HCT116 (cell line): ENCODE data around the gene GOLGA6A. TPM values are rescaled to one million over a fixed set of nuclear protein-coding genes. Genes with fewer than 3 reads are reported as not detected.

ENCODE experiments used
- ATAC-seq: fragments of 200-7000 bp; cut with Tn5 transposase; 2 replicates; pipeline ENCODE4 v1.9.1; 2020; ENCODE audit warnings: mild to moderate bottlenecking, moderate library complexity
- BruUV-seq: library from RNA; stranded (reverse); fragments of 400-500 nt; replicated peaks from 2 replicates; lab custom pipeline; 2021; lab: Mats Ljungman, UMichigan
- CTCF ChIA-PET: fragments of 300-600 bp; sonication (Branson Sonifier 250); formaldehyde crosslinking; loops from one replicate; lab custom pipeline; 2021; ENCODE audit warnings: antibody characterized with exemption; lab: Charles Lee
- POLR2A ChIA-PET: fragments of 300-600, 350-600 bp; sonication (Branson Sonifier 250); formaldehyde crosslinking; loops from one replicate; lab custom pipeline; 2021; ENCODE audit warnings: antibody characterized with exemption; lab: Charles Lee
- RAD21 ChIA-PET, 2 experiments: fragments of 300-600 bp; sonication (Branson Sonifier 250); formaldehyde crosslinking; loops; one replicate each; lab custom pipeline; 2023; ENCODE audit warnings: low total read pairs in 2 of 2; ENCODE audit not compliant: uncharacterized antibody in 2 of 2, unreplicated experiment in 2 of 2, low non-redundant PET in 1 of 2; lab: Charles Lee
- DNase-seq: peaks from one replicate; pipeline ENCODE4 v3.0.0-alpha.2; 2010; ENCODE audit warnings: low read depth, low spot score
- H2AFZ ChIP-seq: fragments of 200-600 bp; shearing (Covaris generic), sonication (generic); 2 replicates; pipeline ENCODE4 v1.6.1; 2017; ENCODE audit warnings: low read depth, mixed run types, mixed read lengths, antibody characterized with exemption, low read length; ENCODE audit not compliant: poor library complexity, severe bottlenecking
- H3K27ac ChIP-seq: 2 replicates; pipeline ENCODE4 v1.5.1; 2012; ENCODE audit warnings: low read depth, low read length
- H3K27me3 ChIP-seq: fragments of 200-600 bp; sonication (generic); 2 replicates; pipeline ENCODE4 v1.6.1; 2016; ENCODE audit warnings: mixed run types, low read length, mixed read lengths; ENCODE audit not compliant: insufficient read depth
- H3K36me3 ChIP-seq, 2 experiments: fragments of 200-500 bp in 1 of 2; fragments of 200-600 bp in 1 of 2; sonication (Bioruptor generic) in 1 of 2; sonication (generic) in 1 of 2; 2 replicates each; pipeline versions ENCODE4 v1.5.1 to v1.6.1; 2014 to 2016; ENCODE audit warnings: low read length in 2 of 2, inconsistent platforms in 1 of 2, mixed read lengths in 1 of 2, mixed run types in 1 of 2; ENCODE audit not compliant: insufficient read depth in 2 of 2, control insufficient read depth in 1 of 2
- H3K4me1 ChIP-seq, 2 experiments: fragments of 200-600 bp in 1 of 2; sonication (generic) in 1 of 2; 2 replicates each; pipeline versions ENCODE4 v1.5.1 to v1.6.1; 2012 to 2017; ENCODE audit warnings: low read length in 2 of 2, inconsistent platforms in 1 of 2, mild to moderate bottlenecking in 1 of 2, mixed read lengths in 1 of 2, mixed run types in 1 of 2, moderate library complexity in 1 of 2; ENCODE audit not compliant: insufficient read depth in 2 of 2, control insufficient read depth in 1 of 2
- H3K4me2 ChIP-seq: fragments of 200-600 bp; sonication (generic); 2 replicates; pipeline ENCODE4 v1.6.1; 2017; ENCODE audit warnings: mixed run types, low read length, mixed read lengths
- H3K4me3 ChIP-seq, 2 experiments: fragments of 200-600 bp in 1 of 2; sonication (generic) in 1 of 2; replicated peaks in 1 of 2; 2 replicates each; pipeline ENCODE4 v1.5.1; 2011 to 2016; ENCODE audit warnings: low read length in 2 of 2, control low read depth in 1 of 2, low read depth in 1 of 2, mild to moderate bottlenecking in 1 of 2, mixed read lengths in 1 of 2, mixed run types in 1 of 2
- H3K79me2 ChIP-seq: fragments of 200-600 bp; sonication (generic); 2 replicates; pipeline ENCODE4 v1.6.1; 2017; ENCODE audit warnings: mild to moderate bottlenecking, mixed run types, low read length, moderate library complexity, mixed read lengths; ENCODE audit not compliant: insufficient read depth
- H3K9ac ChIP-seq: fragments of 200-600 bp; sonication (generic); 2 replicates; pipeline ENCODE4 v1.6.1; 2016; ENCODE audit warnings: low read length, mixed read lengths
- H3K9me2 ChIP-seq: fragments of 200-600 bp; sonication (generic), shearing (Covaris generic); 2 replicates; pipeline ENCODE4 v1.6.1; 2017; ENCODE audit warnings: mixed run types, mild to moderate bottlenecking, moderate library complexity; ENCODE audit not compliant: insufficient read depth
- H3K9me3 ChIP-seq, 2 experiments: fragments of 200-500 bp in 1 of 2; fragments of 200-600 bp in 1 of 2; sonication (Bioruptor generic) in 1 of 2; sonication (generic) in 1 of 2; 2 replicates each; pipeline ENCODE4 v1.6.1; 2014 to 2017; ENCODE audit warnings: low read length in 2 of 2, mixed read lengths in 2 of 2, inconsistent platforms in 1 of 2, low read depth in 1 of 2, mild to moderate bottlenecking in 1 of 2, mixed run types in 1 of 2, moderate library complexity in 1 of 2; ENCODE audit not compliant: control insufficient read depth in 1 of 2, insufficient read depth in 1 of 2
- H4K20me1 ChIP-seq: fragments of 200-600 bp; sonication (generic), shearing (Covaris generic); 2 replicates; pipeline ENCODE4 v1.6.1; 2017; ENCODE audit warnings: mixed run types, mild to moderate bottlenecking, moderate library complexity; ENCODE audit not compliant: insufficient read depth
- CTCF ChIP-seq, 3 experiments: fragments of 200-600 bp in 1 of 3; sonication (generic) in 1 of 3; IDR thresholded peaks in 2 of 3; conservative IDR thresholded peaks in 1 of 3; 2 replicates each; pipeline ENCODE4 v1.5.1; 2012 to 2017; ENCODE audit warnings: low read depth in 2 of 3, low read length in 2 of 3, antibody characterized with exemption in 1 of 3, borderline replicate concordance in 1 of 3, control low read depth in 1 of 3, mild to moderate bottlenecking in 1 of 3, mixed read lengths in 1 of 3, mixed run types in 1 of 3, moderate library complexity in 1 of 3; ENCODE audit not compliant: insufficient read depth in 1 of 3
- EGR1 ChIP-seq: IDR thresholded peaks from 2 replicates; pipeline ENCODE4 v1.6.1; 2012; ENCODE audit warnings: low read depth
- EZH2 ChIP-seq: fragments of 200-600 bp; sonication (generic); IDR thresholded peaks from 2 replicates; pipeline ENCODE4 v1.6.1; 2017; ENCODE audit warnings: antibody characterized with exemption, mixed run types
- EZH2phosphoT487 ChIP-seq: fragments of 200-600 bp; IDR thresholded peaks from 2 replicates; pipeline ENCODE4 v1.6.1; 2018; ENCODE audit warnings: antibody characterized with exemption, borderline replicate concordance
- FOSL1 ChIP-seq: IDR thresholded peaks from 2 replicates; pipeline ENCODE4 v1.6.1; 2012; ENCODE audit warnings: low read depth
- JUND ChIP-seq: IDR thresholded peaks from 2 replicates; pipeline ENCODE4 v1.6.1; 2012
- POLR2A ChIP-seq: IDR thresholded peaks from 2 replicates; pipeline ENCODE4 v1.7.0; 2011; ENCODE audit warnings: borderline replicate concordance; ENCODE audit not compliant: insufficient read depth, insufficient read length; ENCODE audit errors: extremely low read depth
- SP1 ChIP-seq: IDR thresholded peaks from 2 replicates; pipeline ENCODE4 v1.6.1; 2012; ENCODE audit warnings: low read depth
- TCF7L2 ChIP-seq: IDR thresholded peaks from 2 replicates; pipeline ENCODE4 v1.7.0; 2011; ENCODE audit warnings: borderline replicate concordance, inconsistent platforms; ENCODE audit not compliant: insufficient read depth, insufficient read length; ENCODE audit errors: extremely low read depth
- ZBTB33 ChIP-seq: IDR thresholded peaks from 2 replicates; pipeline ENCODE4 v1.6.1; 2011; ENCODE audit warnings: mild to moderate bottlenecking, low read length, moderate library complexity; ENCODE audit not compliant: insufficient replicate concordance; ENCODE audit errors: extremely low read depth
- ZFX ChIP-seq: fragments of 450-650 bp; IDR thresholded peaks from 2 replicates; pipeline ENCODE4 v1.6.1; 2017
- ZNF274 ChIP-seq: fragments of 200-500 bp; sonication (Bioruptor generic); IDR thresholded peaks from 2 replicates; pipeline ENCODE4 v1.6.1; 2014; ENCODE audit warnings: mild to moderate bottlenecking, low read depth, low read length, inconsistent platforms
- intact Hi-C: fragments of 100-400 bp; cut with micrococcal nuclease; formaldehyde crosslinking; loops from 2 replicates; pipeline ENCODE4 v1.10.0; 2022
- total RNA-seq: library from RNA; stranded (reverse); gene quantifications from one replicate; pipeline ENCODE4 v1.2.1, GENCODE V29; 2021; ENCODE audit not compliant: unreplicated experiment

The GOLGA6A gene
- total RNA-seq, 1 experiment from 2014 or later = 0.39 TPM

- Histone ChIP-seq H2AFZ (no peak overlapping the region), H3K9me2 (no peaks in the 10 kb centered on the region), H3K4me1 (no peaks in the 10 kb centered on the region), H3K9me3 (no peaks in the 10 kb centered on the region), H3K4me3 (no peak overlapping the region), H3K27ac (no peak overlapping the region), H3K9ac (no peak overlapping the region), H3K27me3 (no peaks in the 10 kb centered on the region), H3K36me3 (no peaks in the 10 kb centered on the region; a peak in 2 of 4 replicates), H3K4me2 (no peak overlapping the region), H4K20me1 (no peaks in the 10 kb centered on the region), H3K79me2 (no peaks in the 10 kb centered on the region)
- TF ChIP-seq JUND (no peak), CTCF (IDR thresholded peaks at IDR 0.05 in 2 of 3, conservative IDR thresholded peaks at IDR 0.05 in 1 of 3; ENCODE audit: borderline replicate concordance in 1 of 3, insufficient read depth in 1 of 3, low read depth in 2 of 3, low read length in 2 of 3) (no peak), FOSL1 (no peak), SP1 (no peak), ZNF274 (no peak), EZH2phosphoT487 (no peak), ZFX (no peak), ZBTB33 (no peak), EGR1 (no peak), TCF7L2 (no peak), EZH2 (no peak), POLR2A (no peak)
- CTCF ChIA-PET = interaction anchor here (1.0 to 1.6 kb wide), 2 partner anchors 9 to 21 kb away, joined by 4 to 8 read pairs; no protein-coding TSS in a partner anchor
- POLR2A ChIA-PET = no interaction called here
- intact Hi-C loops = no loop called here
- DNase-seq = no peak
- no TSS peak for BruUV-seq
- RAD21 ChIA-PET = no interaction called here
- no peak for ATAC-seq
Observed at GRCh38 chr15:74027688-74028087, 54.7 kb downstream of the GOLGA6A start.
